Kidney epithelial cell (primary cell): ENCODE data around the gene NRDC. TPM values are rescaled to one million over a fixed set of nuclear protein-coding genes. Genes with fewer than 3 reads are reported as not detected.

Source experiments
- DNase-seq: peaks from one replicate; pipeline ENCODE4 v3.0.0-alpha.2; 2010; ENCODE audit warnings: low read depth
- H3K27me3 ChIP-seq: 2 replicates; pipeline ENCODE4 v1.6.0; 2011; ENCODE audit warnings: low read length; ENCODE audit not compliant: control insufficient read depth, insufficient read depth
- H3K36me3 ChIP-seq: 2 replicates; pipeline ENCODE4 v1.5.1; 2011; ENCODE audit warnings: low read length; ENCODE audit not compliant: control insufficient read depth, insufficient read depth
- H3K4me3 ChIP-seq: 2 replicates; pipeline ENCODE4 v1.5.1; 2011; ENCODE audit warnings: low read depth, mild to moderate bottlenecking, control low read depth, low read length
- CTCF ChIP-seq: IDR thresholded peaks from 2 replicates; pipeline ENCODE4 v1.5.1; 2011; ENCODE audit warnings: mild to moderate bottlenecking, moderate library complexity, low read length, control low read depth, inconsistent platforms; ENCODE audit not compliant: insufficient read depth, poor library complexity, severe bottlenecking
- total RNA-seq: library from RNA; depleted of rRNA; stranded (reverse); fragments of >200 nt; gene quantifications from 2 replicates; pipeline ENCODE4 v1.2.3, GENCODE V29; 2015

Gene NRDC
- total RNA-seq, 1 donor from 2014 or later: 62.2 TPM

GRCh38 chr1:51752073-51752948, 126.2 kb downstream of the NRDC start:
- no peak for DNase-seq
- Histone ChIP-seq H3K36me3 (no peaks in the 10 kb centered on the region), H3K4me3 (no peak overlapping the region), H3K27me3 (no peaks in the 10 kb centered on the region)
- no peak for TF ChIP-seq CTCF

- DNase-seq: no peak
- no peak overlapping the region for H3K4me3 ChIP-seq
- TF ChIP-seq CTCF: no peak
- H3K36me3 ChIP-seq: no peaks in the 10 kb centered on the region
- no peaks in the 10 kb centered on the region for H3K27me3 ChIP-seq
These were observed 127.8 kb downstream of the NRDC start for GRCh38 chr1:51750729-51751128.

GRCh38 chr1:51750218-51750617, 128.3 kb downstream of the NRDC start:
- H3K27me3 ChIP-seq: no peaks in the 10 kb centered on the region
- no peaks in the 10 kb centered on the region for H3K36me3 ChIP-seq
- H3K4me3 ChIP-seq: no peak overlapping the region
- TF ChIP-seq CTCF: no peak
- DNase-seq: no peak

GRCh38 chr1:51749151-51749550, 129.4 kb downstream of the NRDC start:
- no peak overlapping the region for H3K4me3 ChIP-seq
- no peak for DNase-seq
- no peaks in the 10 kb centered on the region for H3K27me3 ChIP-seq
- TF ChIP-seq CTCF: no peak
- H3K36me3 ChIP-seq: no peaks in the 10 kb centered on the region

GRCh38 chr1:51745304-51745570, 133.3 kb downstream of the NRDC start:
- no peaks in the 10 kb centered on the region for H3K36me3 ChIP-seq
- no peak overlapping the region for H3K4me3 ChIP-seq
- no peaks in the 10 kb centered on the region for H3K27me3 ChIP-seq
- TF ChIP-seq CTCF: no peak
- no peak for DNase-seq
